Inferior parietal cortex (tissue), 1 donor: ENCODE measurements around the gene C17orf113.
"Not testable (repeated sequence)": the region's sequence is repeated elsewhere in the genome, so short reads cannot be mapped to it uniquely, and the experiment has no call there.

ENCODE experiments used
- DNase-seq: peaks from one replicate; pipeline ENCODE4 v3.0.0-alpha.2; 2016; ENCODE audit errors: extremely low spot score

The C17orf113 gene

DNA sequence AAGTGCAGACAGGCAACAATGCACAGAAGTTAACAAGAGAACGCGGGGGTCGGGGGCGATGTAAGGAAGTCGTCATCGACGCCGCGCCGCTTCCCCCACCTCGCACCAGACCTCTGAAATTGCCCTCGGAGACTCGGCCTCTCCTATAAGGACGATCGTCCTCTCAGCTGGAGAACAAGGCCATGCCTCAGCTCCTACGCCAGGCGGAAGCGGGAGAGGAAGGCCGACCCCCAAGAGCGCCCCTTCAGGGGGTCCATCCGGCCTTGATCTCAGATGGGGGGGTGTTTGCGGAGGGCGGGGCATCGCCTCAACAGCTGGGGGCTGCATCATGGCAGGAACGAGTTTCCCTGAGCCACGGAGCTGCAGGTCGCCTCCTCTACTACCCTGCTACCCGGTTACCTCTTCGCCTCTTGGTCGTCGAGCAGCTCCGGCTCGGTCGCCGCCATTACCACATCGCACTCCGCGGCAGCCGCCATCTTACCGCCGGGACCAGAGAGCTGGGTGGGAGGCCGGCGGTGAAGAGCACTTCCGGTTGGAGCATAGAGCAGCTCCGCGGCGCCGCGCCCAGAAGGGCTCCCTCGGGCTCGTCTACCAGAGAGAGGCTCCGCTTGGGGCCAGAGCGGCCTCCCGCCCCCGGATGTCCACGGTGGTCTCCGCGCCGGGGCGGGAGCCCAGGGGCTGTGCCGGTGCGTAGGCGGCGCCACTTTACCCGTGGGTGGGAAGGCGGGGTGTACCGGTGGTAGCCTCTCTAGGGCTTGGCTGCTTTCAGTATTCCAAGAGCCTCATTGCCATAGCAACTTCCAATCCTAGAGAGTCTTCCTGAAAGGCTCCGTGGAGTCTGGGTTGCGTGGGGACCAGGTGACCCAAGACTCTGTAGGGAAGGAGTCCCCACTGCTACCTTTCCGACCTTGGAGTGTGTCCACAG lies 33.2 kb downstream of the C17orf113 start, which contains the start of gene DNAJC7:
Gene DNAJC7 (minus strand): TSS at position 499 of the 925 bp plus-strand sequence. CDS start 23 bp downstream, at position 476.
- DNase-seq: peak; percentile 86

- DNase-seq: no peak
Measured at GRCh38 chr17:42016411-42016831, 34.0 kb downstream of the C17orf113 start.

- not testable (repeated sequence) for DNase-seq
Measured at GRCh38 chr17:42013740-42014139, 36.7 kb downstream of the C17orf113 start.

GRCh38 chr17:42012363-42012762 lies 38.0 kb downstream of the C17orf113 start:
- DNase-seq: not testable (repeated sequence)

DNA sequence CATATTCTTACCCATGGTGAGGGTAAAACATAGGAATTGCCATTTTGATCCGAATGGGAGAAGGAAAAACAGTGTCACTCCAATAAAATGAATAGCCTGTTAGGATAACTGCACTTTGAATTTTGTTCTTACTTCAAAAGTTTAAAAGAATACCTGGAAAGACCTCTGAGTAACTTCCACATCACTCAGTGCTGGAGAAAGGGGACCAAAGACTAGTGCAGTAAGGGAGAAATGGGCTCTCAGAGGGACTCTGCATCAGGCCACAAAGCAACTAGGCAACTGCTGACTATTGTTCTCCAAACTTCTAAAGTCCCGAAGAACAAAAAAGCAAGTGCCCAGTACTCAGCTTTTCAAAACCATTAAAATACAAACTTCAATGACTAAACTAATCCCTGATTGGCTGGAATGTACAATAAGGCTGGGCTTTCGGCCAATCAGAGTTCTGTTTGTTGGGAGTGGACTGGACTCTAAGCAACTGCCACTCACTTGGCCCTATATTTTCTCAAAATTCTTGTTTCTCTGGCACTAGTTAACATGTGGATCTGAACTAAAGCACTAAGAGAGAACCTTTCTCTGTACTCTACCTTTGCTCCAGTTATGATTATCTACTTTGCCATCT lies 39.4 kb downstream of the C17orf113 start:
- no peak for DNase-seq

DNA sequence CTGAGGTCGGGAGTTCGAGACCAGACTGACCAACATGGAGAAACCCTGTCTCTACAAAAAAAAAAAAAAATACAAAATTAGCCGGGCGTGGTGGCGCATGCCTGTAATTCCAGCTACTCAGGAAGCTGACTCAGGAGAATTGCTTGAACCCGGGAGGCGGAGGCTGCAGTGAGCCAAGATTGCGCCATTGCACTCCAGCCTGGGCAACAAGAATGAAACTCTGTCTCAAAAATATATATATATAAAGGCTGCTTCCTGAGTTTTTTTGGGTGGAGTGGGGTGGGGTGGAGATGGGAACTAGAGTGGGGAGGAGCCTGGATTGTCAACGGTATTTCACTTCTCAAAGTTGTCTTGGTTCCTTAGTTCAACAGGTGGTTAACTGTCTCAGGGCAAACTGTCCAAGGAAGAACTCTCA lies 40.1 kb downstream of the C17orf113 start:
- not testable (repeated sequence) for DNase-seq

- peak; percentile 72 for DNase-seq
Measured at GRCh38 chr17:42009170-42009569, 41.2 kb downstream of the C17orf113 start.

DNA sequence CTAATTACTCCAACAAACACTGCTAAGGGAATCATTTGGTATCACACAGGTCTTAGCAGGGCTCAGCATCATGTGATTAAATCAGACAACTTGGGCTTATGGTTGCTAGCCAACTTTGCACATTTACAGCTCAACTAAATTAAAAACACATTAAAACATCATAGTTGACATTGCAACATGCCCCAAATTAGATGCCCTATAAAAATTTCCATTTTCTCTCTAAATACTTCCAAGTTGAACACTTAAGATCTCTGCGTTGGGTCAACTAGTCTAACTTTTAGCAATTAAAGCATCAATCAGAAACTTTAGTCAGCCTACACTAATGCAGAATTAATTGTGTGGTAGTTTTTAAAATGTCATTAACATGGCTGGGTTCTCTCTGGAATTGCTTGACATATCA lies 45.2 kb downstream of the C17orf113 start:
- no peak for DNase-seq

DNA sequence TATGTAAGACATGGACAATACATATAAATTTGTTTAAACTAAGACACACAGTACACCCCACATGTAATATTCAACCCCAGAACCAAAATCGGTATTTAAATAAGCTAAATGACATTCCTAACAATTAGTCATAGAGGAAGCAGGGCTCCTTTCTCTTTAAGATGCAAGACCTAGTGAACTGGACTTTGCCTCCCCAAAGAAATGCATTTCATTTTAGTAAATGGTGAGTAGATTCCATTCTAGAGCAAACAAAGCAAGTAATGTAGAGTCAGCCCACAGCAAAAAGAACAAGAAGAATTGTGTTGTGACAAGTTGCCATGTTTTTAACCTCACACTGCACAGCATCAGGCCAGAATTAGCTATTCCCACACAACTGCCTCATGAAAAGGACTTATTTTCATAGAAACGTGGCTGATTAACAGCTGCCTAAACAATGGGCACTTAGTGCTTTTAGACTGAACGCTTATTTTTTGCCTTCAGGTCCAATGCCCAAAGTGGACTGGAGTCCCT lies 47.6 kb downstream of the C17orf113 start:
- DNase-seq: no peak

DNA sequence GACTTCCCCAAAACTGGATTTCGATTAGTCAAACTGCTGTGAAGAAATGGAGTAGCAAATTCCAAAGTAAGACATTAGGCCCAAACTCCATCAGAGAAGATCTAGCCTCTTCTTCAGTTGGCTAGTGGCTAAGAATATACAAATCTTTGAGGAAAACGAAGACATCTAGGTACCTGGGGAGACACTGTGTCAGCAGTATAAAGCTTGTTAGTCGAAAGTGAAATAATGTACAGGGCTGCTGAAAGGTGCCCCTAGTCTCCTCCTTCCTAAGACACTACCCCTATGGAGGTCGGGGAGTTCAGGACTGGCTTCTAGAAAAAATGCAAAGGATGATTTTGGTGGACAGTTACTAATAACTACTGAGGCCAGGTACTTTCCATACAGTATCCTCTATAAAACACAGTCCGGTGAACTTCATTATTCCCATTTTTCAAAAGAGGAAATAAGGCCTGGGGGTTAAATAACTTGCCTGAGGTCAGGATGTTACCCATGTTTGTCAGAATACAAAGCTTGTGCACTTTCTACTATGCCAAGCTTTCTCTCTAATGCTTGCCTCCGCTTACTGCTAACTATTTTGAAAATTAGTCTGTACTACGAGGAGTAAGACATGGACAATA lies 48.1 kb downstream of the C17orf113 start:
- DNase-seq: no peak

GRCh38 chr17:42001729-42002128 lies 48.7 kb downstream of the C17orf113 start:
- no peak for DNase-seq

DNA sequence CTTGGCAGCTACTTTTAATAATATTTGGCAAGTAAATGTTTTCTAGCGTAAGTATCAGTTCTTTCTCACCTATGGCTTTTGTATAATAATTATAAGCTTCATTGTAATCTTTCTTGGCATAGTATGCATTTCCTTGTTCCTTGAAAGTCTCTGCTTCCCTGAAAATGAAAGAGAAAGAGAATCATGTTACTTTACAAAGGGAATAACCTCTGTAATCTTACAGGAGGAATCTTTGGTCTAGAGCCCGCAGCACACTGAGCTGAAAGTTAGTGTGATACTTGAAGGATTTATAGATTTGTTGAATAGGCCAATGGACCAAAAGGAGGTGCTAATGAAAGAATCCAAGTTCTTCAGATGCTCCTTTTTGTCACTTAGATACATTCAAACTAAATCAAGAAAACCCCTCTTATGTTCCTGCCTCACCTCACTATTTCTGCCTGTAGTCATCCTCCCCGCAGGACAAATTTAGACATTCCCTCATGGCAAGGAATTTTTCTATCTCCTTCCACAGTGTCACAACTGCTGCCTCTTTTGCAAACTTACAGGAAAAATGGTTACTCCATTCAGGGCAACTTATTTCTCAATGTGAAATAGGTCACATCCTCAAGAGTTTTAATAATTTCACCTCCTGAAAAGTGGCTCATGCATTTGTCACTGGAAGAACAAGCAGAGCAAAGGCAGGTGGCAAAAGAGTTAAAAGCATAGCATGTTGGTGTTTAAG lies 49.8 kb downstream of the C17orf113 start:
- no peak for DNase-seq

GRCh38 chr17:41998497-41998896 lies 51.9 kb downstream of the C17orf113 start:
- no peak for DNase-seq

DNA sequence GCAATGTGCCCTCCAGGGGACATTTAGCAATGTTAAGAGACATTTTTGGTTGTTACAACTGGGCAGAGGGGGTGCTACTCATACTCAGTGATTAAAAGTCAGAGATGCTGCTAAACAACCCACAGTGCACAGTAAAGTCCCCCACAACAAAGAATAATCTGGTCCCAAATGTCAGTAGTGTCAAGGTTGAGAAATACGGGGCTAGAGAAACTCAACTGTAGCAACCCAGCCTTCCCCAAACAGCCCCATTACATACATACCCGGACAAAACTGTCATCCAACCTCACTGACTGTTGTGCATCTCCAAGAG lies 53.6 kb downstream of the C17orf113 start:
- DNase-seq: no peak

DNA sequence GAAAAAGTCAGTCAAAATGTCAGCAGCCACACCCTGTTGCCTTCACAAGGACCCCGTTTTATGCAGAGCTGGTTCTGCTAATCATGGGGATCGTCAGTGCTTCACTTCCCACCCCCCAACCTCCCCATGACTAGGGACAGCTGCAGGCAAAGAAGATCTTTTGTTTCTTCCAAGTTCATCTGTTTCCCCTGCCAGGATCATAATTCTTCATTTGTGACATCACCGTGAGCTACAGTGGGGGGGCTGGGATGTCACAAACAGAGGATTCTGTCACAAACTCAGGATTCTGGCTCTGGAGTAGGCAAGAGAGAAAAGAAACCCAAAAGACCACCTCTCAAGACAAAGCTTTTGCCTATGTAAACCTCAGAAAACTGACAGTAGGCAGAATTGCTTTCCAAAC lies 57.8 kb downstream of the C17orf113 start:
- DNase-seq: peak; percentile 71

- no peak for DNase-seq
Measured at GRCh38 chr17:41989702-41990419, 60.5 kb downstream of the C17orf113 start.

DNA sequence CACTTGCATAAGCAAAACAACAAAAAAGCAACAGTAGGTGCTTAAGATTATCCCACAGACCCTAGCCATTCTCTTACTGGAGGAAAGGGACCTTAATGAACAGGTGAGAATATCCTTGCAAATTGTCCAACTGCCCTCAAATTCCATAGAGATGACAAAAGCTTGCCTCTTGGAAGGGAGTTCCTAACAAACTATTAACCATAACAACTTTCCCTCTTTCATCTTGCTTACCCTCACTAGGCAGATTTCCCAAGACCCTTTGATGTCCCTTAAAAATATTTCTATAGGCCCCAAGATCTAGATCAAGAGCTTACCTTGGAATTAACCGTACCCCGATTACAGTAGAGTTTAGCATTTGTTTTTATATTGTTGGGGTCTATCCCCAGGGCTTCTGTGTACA lies 62.0 kb downstream of the C17orf113 start:
- no peak for DNase-seq
